Nucleus accumbens (tissue), 56 donors: ENCODE data around the gene ABI3BP.
A peak's percentile ranks its signal among the peaks of the same experiment; 100 is the strongest.

Experiments
- DNase-seq, 56 donors: peaks; one replicate each; lab custom pipeline; 2025; lab: John Stamatoyannopoulos, UW

The ABI3BP gene

DNA sequence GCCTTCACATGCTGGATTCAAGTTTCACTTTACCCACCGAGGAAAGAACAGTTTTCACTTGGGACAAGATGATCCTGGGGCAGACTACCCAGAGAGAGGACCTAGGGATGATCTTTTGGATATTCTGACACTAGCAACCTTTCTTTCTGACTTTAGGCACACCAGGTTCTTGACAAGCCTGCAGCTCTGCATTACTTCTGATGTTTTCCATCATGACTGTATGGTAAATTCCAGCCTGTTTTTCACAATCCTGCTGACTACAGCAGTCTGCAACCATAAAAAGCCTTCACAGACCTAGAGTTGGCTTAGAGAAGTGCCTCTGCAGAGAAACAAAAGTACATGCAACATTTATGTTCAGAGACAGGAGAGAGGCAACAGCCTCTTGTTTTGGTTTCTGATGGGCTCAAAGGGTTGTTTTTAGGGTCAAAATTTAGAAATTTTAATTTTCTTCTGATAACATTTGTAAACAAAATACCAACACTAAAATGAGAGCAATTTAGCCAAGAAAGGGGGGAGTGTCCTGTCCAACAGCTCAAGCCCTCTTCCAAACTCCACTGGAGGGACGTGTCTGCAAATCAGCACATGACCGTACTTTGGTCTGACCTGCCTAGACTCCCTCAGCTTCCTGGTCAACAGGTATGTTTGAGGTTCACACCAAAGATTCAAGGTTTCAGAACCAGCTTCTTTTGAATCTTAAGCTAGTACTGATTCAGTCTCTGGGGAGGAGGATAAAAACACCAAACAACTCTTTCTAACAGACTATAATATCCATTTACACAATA lies 799 bp downstream of the ABI3BP start:
- DNase-seq: peak in 3 of 56 donors; percentile 0 to 20 (median 6)

GRCh38 chr3:100988080-100988479 lies 5.1 kb downstream of the ABI3BP start:
- no peak for DNase-seq

DNA sequence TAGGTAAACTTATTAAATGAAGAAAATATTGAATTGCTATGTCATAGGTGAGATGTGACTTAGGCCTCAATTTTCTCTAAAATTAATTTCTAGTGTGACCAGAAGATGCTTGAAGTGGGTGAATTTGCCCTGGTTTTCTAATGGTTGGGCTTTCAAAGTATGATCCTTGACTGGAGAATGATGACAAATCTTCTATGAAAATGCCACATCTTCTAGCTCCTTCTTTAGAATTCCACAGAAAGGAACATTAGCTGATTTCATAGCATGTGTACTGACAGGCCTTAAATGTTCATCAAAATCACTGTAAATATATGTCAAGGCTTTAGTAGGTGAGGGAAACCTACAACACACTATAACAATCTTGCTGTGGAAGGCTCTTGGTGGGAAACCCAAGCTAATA lies 8.9 kb downstream of the ABI3BP start:
- no peak for DNase-seq

GRCh38 chr3:100982710-100983109 lies 10.5 kb downstream of the ABI3BP start:
- peak in 19 of 56 donors; percentile 0 to 41 (median 6) for DNase-seq

DNA sequence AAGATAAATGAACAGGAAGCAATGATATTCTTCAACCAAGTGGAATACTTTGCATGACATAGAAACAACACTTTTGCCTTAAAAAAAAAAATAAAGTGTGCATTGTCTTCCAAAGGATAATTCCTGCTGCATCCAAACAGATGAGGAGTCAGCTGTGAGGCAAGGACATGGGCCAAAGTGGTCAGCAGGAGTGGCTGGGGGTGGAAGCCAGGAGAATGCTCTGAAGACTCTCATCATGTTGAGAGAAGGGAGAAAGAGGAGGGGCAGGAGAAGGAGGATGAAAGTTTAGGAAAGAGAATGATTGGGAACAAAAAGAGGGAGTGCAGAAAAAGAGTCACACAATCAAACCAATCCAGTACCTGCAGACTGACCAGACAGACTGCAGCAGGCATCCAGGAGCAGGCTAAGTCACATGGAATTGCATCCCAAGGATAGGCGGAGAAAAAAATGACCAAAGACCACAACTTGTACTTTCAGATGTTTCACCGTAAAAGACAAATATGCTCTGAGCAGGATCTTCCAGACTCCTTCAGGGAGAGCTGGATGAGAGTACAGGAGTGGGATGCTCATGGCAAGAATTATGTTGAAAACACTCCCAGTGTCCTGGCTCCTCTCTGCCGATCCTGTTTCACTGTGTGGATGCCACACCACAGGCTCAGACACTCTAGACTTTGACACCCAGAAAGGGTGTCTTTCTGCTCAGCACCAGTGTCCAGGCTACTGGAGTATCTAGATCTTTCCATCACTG lies 11.9 kb downstream of the ABI3BP start:
- no peak for DNase-seq

DNA sequence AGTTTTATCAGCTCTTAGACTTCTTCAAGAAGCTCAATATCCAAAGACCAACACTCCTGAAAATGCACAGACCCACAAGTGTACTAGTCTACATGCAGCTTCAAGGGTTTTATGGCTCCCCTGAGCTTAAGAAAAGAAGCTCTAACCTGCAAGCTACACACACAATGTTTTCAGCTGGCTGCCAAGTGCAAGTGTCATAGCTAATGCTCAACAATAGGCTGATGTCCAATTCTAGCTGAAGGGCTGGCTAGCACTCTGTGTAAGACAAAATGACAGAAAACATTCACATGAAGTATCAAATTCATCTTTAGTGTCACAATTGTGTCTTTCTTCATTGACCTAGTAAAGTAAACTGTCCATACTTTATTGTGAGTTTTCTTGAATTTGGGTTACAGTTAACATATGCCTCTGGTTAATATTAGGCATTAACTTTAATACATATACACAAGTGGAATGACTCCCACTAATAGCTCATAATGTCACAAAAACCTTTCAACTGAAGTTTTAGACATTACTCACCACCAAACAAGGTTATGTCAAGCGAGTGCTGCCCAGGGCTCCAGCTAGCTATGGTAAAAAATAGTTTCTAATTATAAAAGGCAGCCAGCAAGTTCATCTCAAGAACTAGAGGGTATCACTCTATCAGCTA lies 15.1 kb downstream of the ABI3BP start:
- no peak for DNase-seq

- no peak for DNase-seq
Measured at GRCh38 chr3:100976611-100977010, 16.6 kb downstream of the ABI3BP start.

GRCh38 chr3:100975714-100976113 lies 17.5 kb downstream of the ABI3BP start:
- DNase-seq: no peak

DNA sequence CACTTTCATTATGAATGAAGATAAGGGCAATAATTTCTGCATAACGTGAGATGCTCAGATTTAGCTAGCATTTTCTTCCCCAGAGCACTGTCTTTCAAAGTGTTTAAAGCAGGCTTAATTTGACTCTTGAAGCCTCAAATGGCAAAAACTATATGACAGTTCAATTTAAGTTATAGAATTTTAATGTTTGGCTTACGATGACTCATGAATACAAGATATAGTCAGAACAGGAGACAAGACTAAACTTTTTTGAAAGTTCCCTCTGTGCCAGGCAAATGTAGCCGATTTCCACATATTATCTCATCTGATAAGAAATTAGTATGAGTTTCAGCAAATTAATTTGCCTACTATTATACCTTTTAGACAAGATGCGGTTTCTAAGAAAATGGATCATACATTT lies 19.6 kb downstream of the ABI3BP start:
- no peak for DNase-seq

GRCh38 chr3:100972867-100973266 lies 20.4 kb downstream of the ABI3BP start:
- DNase-seq: no peak

- DNase-seq: no peak
Measured at GRCh38 chr3:100972301-100972844, 20.8 kb downstream of the ABI3BP start.

DNA sequence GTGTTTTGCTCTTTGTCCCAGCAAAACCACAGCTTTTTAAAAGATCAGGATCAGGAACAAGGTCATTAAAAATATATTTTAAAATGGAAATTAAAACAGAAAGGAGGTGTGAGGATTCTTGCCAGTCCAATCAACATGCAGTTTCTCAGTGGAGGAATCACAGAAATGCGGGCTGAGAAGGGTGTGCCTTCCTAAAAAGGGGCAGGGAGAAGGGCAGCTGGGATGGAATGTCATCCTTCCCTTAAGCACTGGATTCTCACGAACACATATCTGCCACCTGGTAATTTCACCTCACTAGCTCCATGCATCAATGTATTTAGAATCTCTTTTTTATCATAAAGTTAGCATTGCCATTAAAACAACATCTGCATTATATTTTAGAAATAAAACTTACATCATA lies 21.4 kb downstream of the ABI3BP start:
- no peak for DNase-seq

DNA sequence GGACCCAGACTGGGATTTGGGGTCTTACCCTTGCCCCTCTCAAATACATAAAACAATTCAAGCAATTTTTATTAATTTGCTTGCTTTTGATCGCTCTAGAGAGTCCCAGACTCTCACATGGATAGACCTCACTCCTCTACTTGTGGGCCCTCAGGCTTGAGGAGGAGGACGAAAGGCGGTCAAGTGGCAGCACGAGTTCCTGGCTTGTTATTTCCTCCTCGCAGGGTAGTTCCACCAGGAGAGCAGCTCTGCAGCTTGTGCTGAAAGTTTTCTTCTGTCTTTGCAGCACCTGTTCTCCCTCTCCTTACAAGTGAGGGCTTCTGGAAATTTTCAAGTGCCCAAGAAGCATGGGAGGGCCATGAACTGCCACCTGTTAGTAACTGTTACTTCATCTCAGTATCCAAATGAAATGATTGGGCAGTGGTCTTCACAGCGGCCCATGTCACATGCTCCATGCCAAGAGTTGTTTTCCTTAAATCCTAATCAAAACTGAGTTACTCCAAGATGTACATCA lies 22.7 kb downstream of the ABI3BP start:
- no peak for DNase-seq

DNA sequence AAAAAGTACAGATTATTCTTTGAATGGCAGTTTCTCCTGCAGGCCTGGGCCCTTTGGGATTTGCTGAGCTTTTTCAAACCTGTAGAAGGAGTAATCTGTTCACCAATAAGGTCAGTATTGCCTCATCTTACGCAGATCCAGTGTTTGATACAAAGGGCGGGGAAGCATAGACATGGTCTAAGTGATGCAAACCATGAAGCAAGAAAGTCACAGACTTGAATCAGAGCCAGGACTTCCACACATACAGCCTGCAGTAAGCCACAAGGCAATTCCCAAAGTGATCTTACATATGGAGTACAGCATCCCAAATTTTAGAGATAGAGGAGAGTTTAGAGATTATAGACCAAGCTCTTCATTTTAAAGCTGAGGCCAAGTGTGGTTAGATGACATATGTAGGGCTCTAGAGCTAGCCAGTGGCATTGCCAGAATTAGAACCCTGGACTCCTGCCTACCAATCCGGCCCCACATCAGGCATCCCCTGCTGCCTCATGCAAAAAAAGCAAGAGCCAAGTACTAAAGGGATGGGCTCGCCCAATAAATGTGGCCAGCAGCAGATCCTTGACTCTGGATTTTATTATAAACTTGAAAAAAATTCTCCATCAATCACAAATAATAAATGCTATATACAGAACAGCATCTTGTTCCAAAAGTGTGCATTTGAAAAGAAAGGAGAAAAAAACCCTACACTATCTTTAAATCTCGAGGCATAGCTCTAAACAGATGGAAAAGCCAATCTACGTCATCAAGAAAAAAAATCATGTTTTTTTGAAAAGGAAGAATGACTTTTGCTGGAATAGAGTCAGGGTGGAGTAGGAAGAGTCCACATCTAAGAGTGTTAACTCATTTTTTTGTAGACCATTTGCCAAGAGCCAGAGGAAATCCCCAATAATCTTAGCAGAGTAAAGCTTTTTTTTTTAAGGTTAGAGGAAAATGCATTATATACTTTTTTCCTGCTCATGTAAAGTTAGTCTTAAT lies 24.0 kb downstream of the ABI3BP start:
- DNase-seq: no peak

GRCh38 chr3:100966807-100967206 lies 26.4 kb downstream of the ABI3BP start:
- DNase-seq: no peak

- no peak for DNase-seq
Measured at GRCh38 chr3:100966049-100966491, 27.2 kb downstream of the ABI3BP start.

DNA sequence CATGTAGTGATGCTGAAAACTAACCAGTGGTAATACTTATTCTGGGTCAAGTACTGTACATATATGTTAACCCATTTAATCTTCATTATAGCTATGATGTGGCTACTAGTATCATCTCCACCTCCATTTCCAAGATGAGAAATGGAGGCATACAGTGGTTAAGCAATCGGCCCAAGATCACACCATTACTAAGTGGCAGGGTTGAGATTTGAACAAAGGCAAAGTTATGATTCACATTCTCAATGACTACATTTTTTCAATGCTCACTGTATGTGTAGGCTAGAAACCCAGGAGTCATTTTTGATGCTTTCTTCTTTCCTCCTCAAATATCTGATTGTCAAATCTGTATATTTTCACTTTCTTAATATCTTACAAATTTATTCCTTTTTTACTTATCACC lies 30.2 kb downstream of the ABI3BP start:
- no peak for DNase-seq

GRCh38 chr3:100957261-100957986 lies 35.8 kb downstream of the ABI3BP start:
- no peak for DNase-seq

- no peak for DNase-seq
Measured at GRCh38 chr3:100956276-100956675, 36.9 kb downstream of the ABI3BP start.
